ENCODE measurements around the gene ALG1.
"Not testable (repeated sequence)": the region's sequence is repeated elsewhere in the genome, so short reads cannot be mapped to it uniquely, and the experiment has no call there.

DNA sequence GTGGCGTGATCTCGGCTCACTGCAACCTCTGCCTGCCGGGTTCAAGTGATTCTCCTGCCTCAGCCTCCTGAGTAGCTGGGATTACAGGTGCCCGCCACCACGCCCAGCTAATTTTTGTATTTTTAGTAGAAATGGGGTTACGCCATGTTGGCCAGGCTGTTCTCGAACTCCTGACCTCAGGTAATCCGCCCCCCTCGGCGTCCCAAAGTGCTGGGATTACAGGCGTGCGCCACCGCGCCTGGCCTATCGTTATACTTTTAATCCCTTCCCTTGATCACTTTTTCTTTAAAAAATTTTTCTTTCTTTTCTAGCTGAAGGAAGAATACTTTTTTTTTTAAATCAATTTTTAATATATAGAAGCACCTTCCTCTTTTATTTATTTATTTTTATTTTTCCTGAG, 2.1 kb downstream of the ALG1 start:
- TF ChIP-seq POLR2A, EP300 (IDR thresholded peaks at IDR 0.05): not testable (repeated sequence)
- TF ChIP-seq, protein P1, sequence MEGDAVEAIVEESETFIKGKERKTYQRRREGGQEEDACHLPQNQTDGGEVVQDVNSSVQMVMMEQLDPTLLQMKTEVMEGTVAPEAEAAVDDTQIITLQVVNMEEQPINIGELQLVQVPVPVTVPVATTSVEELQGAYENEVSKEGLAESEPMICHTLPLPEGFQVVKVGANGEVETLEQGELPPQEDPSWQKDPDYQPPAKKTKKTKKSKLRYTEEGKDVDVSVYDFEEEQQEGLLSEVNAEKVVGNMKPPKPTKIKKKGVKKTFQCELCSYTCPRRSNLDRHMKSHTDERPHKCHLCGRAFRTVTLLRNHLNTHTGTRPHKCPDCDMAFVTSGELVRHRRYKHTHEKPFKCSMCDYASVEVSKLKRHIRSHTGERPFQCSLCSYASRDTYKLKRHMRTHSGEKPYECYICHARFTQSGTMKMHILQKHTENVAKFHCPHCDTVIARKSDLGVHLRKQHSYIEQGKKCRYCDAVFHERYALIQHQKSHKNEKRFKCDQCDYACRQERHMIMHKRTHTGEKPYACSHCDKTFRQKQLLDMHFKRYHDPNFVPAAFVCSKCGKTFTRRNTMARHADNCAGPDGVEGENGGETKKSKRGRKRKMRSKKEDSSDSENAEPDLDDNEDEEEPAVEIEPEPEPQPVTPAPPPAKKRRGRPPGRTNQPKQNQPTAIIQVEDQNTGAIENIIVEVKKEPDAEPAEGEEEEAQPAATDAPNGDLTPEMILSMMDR (IDR thresholded peaks at IDR 0.05), result not testable (repeated sequence)
